Left ventricle myocardium inferior (tissue), 1 donor: ENCODE results near the gene COL23A1. TPM values are rescaled to one million over a fixed set of nuclear protein-coding genes. Genes with fewer than 3 reads are reported as not detected.

Experiments
- DNase-seq: peaks from one replicate; pipeline ENCODE4 v3.0.0-alpha.2; 2020
- H3K27ac ChIP-seq: fragments of 200-600 bp; replicated peaks from 2 replicates; pipeline ENCODE4 v1.8.0; 2021
- H3K27me3 ChIP-seq: fragments of 200-600 bp; 2 replicates; pipeline ENCODE4 v1.8.0; 2021; ENCODE audit warnings: low read depth
- H3K36me3 ChIP-seq: fragments of 200-600 bp; 2 replicates; pipeline ENCODE4 v1.8.0; 2021
- H3K4me1 ChIP-seq: fragments of 200-600 bp; 2 replicates; pipeline ENCODE4 v1.8.0; 2021
- H3K4me3 ChIP-seq: fragments of 200-600 bp; 2 replicates; pipeline ENCODE4 v1.8.0; 2021; ENCODE audit warnings: mild to moderate bottlenecking, moderate library complexity
- H3K9me3 ChIP-seq: fragments of 200-600 bp; replicated peaks from 2 replicates; pipeline ENCODE4 v1.8.0; 2021
- intact Hi-C: fragments of 100-400 bp; cut with micrococcal nuclease; formaldehyde crosslinking; loops from one replicate; pipeline ENCODE4 v1.11.0; 2022
- total RNA-seq: library from RNA; stranded (reverse); fragmentation: NEBNext Ultra II Directional; extraction: Animal tissue kit (Norgen Biotek cat#: 25700); gene quantifications from one replicate; pipeline ENCODE4 v1.2.1, GENCODE V29; 2021
- TF ChIP-seq, protein P1 (sequence below): fragments of 200-600 bp; IDR thresholded peaks from 2 replicates; pipeline ENCODE4 v1.8.0; 2021; ENCODE audit warnings: antibody characterized with exemption, mild to moderate bottlenecking, borderline replicate concordance
- donor health status: DM: no; HTN: yes; CAD: no; lungs with severe emphysema.

Gene COL23A1
- total RNA-seq, 1 donor from 2014 or later = 27.4 TPM

DNA sequence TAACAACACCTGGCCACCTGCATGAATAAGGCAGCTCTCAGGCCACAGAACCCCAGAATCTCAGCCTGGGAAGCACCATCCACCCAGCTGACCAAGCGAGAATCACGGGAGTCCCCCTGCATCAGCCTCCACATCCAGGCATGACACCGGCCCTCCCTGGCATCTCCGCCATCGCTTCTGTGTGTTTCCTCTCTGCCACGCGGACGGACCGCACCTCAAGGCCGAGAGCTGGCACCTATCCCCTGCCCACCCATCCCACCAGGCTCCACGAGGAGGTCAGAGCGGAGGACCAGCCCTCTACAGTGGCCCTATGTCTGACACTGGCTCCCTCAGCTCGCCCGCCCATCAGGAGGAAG lies 134.7 kb downstream of the COL23A1 start:
- Histone ChIP-seq H3K9me3 (no peaks in the 10 kb centered on the region), H3K27me3 (peaks cover 3% of the 10 kb centered on the region), H3K4me3 (no peak overlapping the region), H3K27ac (no peak overlapping the region), H3K36me3 (no peaks in the 10 kb centered on the region), H3K4me1 (peaks cover 4% of the 10 kb centered on the region)
- DNase-seq = no peak
- TF ChIP-seq, protein P1, sequence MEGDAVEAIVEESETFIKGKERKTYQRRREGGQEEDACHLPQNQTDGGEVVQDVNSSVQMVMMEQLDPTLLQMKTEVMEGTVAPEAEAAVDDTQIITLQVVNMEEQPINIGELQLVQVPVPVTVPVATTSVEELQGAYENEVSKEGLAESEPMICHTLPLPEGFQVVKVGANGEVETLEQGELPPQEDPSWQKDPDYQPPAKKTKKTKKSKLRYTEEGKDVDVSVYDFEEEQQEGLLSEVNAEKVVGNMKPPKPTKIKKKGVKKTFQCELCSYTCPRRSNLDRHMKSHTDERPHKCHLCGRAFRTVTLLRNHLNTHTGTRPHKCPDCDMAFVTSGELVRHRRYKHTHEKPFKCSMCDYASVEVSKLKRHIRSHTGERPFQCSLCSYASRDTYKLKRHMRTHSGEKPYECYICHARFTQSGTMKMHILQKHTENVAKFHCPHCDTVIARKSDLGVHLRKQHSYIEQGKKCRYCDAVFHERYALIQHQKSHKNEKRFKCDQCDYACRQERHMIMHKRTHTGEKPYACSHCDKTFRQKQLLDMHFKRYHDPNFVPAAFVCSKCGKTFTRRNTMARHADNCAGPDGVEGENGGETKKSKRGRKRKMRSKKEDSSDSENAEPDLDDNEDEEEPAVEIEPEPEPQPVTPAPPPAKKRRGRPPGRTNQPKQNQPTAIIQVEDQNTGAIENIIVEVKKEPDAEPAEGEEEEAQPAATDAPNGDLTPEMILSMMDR = no peak
- intact Hi-C loops = no loop called here

DNA sequence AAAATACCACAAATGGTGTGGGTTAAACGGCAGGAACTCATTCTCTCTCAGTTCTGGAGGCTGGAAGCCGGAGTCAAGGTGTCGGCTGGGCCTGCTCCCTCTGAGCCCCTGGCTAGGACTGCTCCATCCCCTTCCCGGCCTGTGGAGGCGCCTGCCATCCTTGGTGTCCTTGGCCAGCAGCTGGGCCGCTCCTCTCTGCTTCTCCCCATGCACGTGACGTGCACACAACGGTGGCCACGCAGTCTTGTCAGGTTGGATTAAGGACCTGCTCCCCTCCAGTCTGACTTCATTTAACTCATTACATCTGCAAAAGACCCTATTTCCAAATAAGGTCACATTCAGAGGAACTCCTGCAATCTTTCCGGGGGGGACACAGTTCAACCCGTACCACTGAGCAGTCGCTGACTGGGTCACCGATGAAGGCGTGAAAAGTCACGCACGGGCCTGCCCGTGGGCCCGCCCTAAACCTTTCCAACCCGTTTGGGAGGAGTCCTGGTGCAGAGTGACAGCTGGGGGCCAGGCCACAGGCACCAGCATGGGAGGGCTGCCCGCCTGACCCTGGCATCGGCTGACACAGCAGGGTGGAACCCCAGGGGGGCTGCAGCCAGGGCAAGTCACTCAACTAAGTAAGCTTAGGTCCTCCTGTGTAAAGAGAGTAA lies 135.2 kb downstream of the COL23A1 start:
- intact Hi-C loops = no loop called here
- TF ChIP-seq, protein P1 = no peak
- H3K4me1 ChIP-seq = no peaks in the 10 kb centered on the region
- no peak overlapping the region for H3K4me3 ChIP-seq
- no peak for DNase-seq
- H3K9me3 ChIP-seq = no peaks in the 10 kb centered on the region
- H3K27me3 ChIP-seq = peaks cover 8% of the 10 kb centered on the region
- no peak overlapping the region for H3K27ac ChIP-seq
- no peaks in the 10 kb centered on the region for H3K36me3 ChIP-seq

DNA sequence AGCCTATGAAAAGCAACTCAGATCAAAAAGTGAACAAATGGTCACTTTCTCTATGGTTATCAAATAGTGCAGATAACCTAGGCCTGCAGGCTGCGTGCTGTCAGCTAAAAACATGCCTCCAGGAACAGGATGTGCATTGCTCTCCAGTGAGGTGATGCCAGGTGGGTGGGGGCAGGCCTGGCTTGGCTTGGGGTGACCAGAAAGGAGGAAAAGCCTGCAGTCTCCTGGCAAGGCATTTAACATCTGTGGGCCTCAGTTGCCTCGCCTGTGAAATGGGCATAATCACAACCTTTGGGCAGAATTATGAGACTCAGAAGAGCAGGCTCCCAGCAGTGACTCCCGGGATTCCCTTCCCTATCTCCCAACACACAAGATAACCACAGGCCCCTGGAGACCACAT lies 135.9 kb downstream of the COL23A1 start:
- H3K9me3 ChIP-seq = no peaks in the 10 kb centered on the region
- H3K4me3 ChIP-seq = no peak overlapping the region
- DNase-seq = no peak
- H3K27me3 ChIP-seq = peaks cover 14% of the 10 kb centered on the region
- peaks cover 5% of the 10 kb centered on the region for H3K4me1 ChIP-seq
- intact Hi-C loops = no loop called here
- H3K27ac ChIP-seq = no peak overlapping the region
- TF ChIP-seq, protein P1 = no peak
- H3K36me3 ChIP-seq = no peaks in the 10 kb centered on the region

DNA sequence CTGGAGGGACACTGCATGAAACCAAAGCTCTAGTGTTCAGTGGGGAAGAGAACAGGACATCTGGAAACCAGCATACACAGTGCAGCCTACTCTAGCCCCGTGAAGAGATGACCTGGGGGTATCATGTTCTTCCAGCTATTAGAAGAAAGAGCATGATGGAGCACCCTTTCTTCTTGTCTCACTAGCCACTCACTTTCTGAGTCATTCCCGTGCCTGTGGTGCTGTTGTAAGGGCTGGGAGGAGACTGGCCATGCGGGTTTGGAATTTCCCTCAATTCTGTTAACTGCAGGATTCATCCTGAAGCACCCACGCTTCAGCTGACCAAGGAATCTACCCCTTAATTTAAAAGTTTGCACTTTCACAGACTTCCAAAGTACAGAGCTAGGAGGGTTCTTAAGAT lies 137.0 kb downstream of the COL23A1 start:
- Histone ChIP-seq H3K4me3 (no peak overlapping the region), H3K36me3 (no peaks in the 10 kb centered on the region), H3K9me3 (no peaks in the 10 kb centered on the region), H3K27me3 (peaks cover 23% of the 10 kb centered on the region), H3K27ac (no peak overlapping the region), H3K4me1 (peaks cover 11% of the 10 kb centered on the region)
- DNase-seq = no peak
- TF ChIP-seq, protein P1 = no peak
- intact Hi-C loops = no loop called here

DNA sequence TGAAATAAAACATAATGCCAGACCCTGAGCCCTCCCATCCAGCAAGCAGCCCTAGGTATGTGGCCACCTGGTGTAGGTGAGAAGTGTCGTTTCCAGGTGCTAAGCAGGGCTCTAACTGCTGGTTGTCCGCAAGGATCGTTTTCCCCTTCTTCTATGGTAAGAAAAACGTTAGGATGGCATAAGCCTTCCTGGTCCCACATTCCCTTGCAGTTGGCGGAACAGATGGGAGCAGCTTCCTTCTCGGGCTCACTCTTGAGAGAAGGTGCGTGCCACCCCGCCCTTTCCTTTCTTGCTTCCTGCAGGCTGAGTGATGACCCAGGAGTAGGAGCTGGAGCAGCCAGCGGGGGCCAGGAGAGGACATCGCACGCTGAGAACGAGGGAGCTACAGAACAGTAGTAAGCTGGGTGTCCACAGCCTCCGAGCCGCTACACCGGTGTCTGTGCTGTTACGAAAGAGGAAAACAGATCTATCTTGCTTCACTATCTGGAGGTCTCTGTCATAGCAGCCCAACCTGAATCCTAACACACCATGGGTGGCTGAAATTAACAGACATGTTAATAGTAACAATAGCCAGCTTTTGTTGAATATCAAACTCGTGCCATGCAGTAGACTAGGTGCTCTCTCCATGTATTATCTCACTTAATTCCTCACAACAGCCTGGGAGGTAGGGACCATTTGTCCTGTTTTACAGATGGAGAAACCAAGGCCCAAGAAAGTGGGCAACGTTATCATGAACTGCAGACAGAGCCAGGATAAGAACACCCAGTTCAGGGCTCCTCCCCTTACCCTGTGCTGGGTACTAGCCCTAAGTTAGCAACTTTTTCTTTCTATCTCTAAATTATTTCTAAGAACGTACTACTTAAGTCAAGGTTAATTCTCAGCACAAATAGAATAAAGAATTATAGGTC lies 139.8 kb downstream of the COL23A1 start:
- no peak overlapping the region for H3K27ac ChIP-seq
- TF ChIP-seq, protein P1 = no peak
- DNase-seq = no peak
- no peak overlapping the region for H3K4me3 ChIP-seq
- no peaks in the 10 kb centered on the region for H3K9me3 ChIP-seq
- no peaks in the 10 kb centered on the region for H3K36me3 ChIP-seq
- intact Hi-C loops = no loop called here
- peaks cover 11% of the 10 kb centered on the region for H3K4me1 ChIP-seq
- peaks cover 30% of the 10 kb centered on the region for H3K27me3 ChIP-seq
